ENCODE measurements around the gene EHMT1. TPM values are rescaled to one million over a fixed set of nuclear protein-coding genes. Genes with fewer than 3 reads are reported as not detected.
A peak's percentile ranks its signal among the peaks of the same experiment; 100 is the strongest.

The EHMT1 gene
- total and polyA plus RNA-seq, 9 of the 15 experiments (the other 6 are each of a cell fraction or from before 2014, with no cell fraction given), result 2.2 to 76.0 (median 36.4) TPM

DNA sequence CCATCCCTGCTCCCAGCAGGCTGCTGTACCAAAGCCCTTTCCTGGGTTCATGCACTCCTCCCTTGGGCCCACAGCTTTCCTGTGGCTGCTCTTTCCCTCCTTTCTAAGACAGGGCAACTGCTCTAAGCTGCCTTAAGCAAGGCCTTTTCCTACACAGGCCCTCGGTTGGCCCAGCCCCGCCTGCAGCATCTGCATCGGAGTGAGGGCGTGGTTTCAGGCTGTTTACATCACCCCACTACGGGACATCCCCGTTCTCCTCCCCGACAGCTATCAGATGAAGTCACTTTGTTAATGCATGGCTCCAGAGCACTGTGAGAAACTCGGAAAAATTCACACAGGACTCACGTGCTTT lies 43.5 kb upstream of the EHMT1 start (continued):
- no peak for TF ChIP-seq BDP1 (IDR thresholded peaks at IDR 0.05; ENCODE audit: insufficient read depth, insufficient read length)
- no peak for TF ChIP-seq SNRNP70 (optimal IDR thresholded peaks at IDR 0.05; ENCODE audit: low read depth, low read length)
- no peak for TF ChIP-seq POU5F1 (IDR thresholded peaks at IDR 0.05; ENCODE audit: borderline replicate concordance, low read depth, low read length, partially characterized antibody)
- TF ChIP-seq HDAC2 (IDR thresholded peaks at IDR 0.05), result peak; percentile 41; the same call in 1 of the 2 replicates
- no peak for TF ChIP-seq BACH1 (tag; IDR thresholded peaks at IDR 0.05)
- TF ChIP-seq POLR2B (IDR thresholded peaks at IDR 0.05; ENCODE audit: low read depth, partially characterized antibody), result peak; percentile 22
- no peak for TF ChIP-seq FOS (IDR thresholded peaks at IDR 0.05; ENCODE audit: extremely low read depth, insufficient read length)
- TF ChIP-seq, protein P1, sequence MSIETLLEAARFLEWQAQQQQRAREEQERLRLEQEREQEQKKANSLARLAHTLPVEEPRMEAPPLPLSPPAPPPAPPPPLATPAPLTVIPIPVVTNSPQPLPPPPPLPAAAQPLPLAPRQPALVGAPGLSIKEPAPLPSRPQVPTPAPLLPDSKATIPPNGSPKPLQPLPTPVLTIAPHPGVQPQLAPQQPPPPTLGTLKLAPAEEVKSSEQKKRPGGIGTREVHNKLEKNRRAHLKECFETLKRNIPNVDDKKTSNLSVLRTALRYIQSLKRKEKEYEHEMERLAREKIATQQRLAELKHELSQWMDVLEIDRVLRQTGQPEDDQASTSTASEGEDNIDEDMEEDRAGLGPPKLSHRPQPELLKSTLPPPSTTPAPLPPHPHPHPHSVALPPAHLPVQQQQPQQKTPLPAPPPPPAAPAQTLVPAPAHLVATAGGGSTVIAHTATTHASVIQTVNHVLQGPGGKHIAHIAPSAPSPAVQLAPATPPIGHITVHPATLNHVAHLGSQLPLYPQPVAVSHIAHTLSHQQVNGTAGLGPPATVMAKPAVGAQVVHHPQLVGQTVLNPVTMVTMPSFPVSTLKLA (conservative IDR thresholded peaks at IDR 0.05), result 0 out of 4 replicates have a peak, but pooled peaks of 1 of the 2 experiments have one; percentile 45
- TF ChIP-seq MTF1 (CRISPR knock-in tag; IDR thresholded peaks at IDR 0.05; ENCODE audit: borderline replicate concordance), result no peak

DNA sequence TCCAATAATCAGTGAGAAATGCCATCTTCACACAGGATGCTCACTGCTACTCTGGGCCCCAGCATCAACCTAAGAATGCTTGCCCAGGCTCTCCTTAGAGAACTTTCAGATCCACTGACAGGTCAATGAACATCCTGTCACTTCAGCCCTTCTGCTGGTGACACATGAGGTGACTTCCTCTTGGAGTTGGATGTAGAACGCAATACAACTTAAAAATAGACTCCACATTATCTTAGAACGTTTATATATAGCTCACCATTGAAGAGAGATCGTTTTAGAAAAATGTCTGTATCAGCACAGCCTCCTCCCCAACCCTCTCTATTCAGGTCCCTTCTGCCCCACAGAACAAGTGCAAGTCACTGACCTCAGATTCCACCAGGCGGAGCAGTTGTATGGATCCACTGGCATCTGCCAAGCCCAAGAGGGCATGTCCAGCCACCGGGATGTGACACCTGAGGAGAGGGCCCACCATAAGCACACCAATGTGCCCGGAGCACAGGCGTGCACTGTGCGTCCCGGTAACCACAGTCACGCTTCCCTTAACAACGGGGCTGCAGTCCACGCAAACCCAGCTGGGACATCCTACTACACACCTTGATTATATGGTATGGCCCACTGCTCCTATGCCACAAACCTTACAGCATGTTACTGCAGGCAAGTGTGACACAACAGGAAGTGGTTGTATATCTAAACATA lies 42.9 kb upstream of the EHMT1 start:
- ChIA-PET POLR2A (interaction anchor here (0.6 kb wide), 1 partner anchor 333 kb away, joined by 4 read pairs; no protein-coding TSS in a partner anchor), CTCF (ENCODE audit: low intra/inter-chr PET ratio) (no interaction called here)
- Histone ChIP-seq H3K4me1 (replicated peaks in 1 of 2; ENCODE audit: control insufficient read depth in 2 of 2, insufficient read depth in 2 of 2, low read length in 2 of 2) (peaks cover 27 to 45% of the 10 kb centered on the region in 2 experiments), H3K79me2 (ENCODE audit: control insufficient read depth, insufficient read depth, low read length) (peaks cover 48% of the 10 kb centered on the region), H2AFZ (ENCODE audit: low read depth, low read length) (no peak overlapping the region), H3K4me3 (no peak overlapping the region), H3K9me1 (ENCODE audit: control insufficient read depth, insufficient read depth, low read length) (peaks cover 7% of the 10 kb centered on the region), H3K27ac (ENCODE audit: extremely low read depth, low read depth, low read length) (peak overlapping the region; percentile 53; the same call in 2 of the 3 replicates), H3K4me2 (ENCODE audit: insufficient read depth, low read length) (peak overlapping the region; percentile 64), H3K27me3 (ENCODE audit: control insufficient read depth in 2 of 2, insufficient read depth in 2 of 2, low read length in 2 of 2) (no peaks in the 10 kb centered on the region), H3K9ac (ENCODE audit: insufficient read depth in 1 of 2, low read depth in 2 of 2, low read length in 2 of 2) (peak overlapping the region; percentile 35 to 88; a peak in 3 of 4 replicates), H3K36me3 (ENCODE audit: control insufficient read depth, insufficient read depth, low read length) (peaks cover 60% of the 10 kb centered on the region), H4K20me1 (replicated peaks; ENCODE audit: control insufficient read depth, insufficient read depth, low read length) (no peaks in the 10 kb centered on the region; the same call in 1 of the 2 replicates), H3K9me3 (replicated peaks; ENCODE audit: control insufficient read depth, insufficient read depth, low read depth, low read length) (no peaks in the 10 kb centered on the region)
- no TSS peak for BruUV-seq (replicated peaks)
- in situ Hi-C loops (cut with MboI), result no loop called here
- DNase-seq (ENCODE audit: extremely low read depth in 1 of 4, low spot score in 3 of 4) (no peak), ATAC-seq (no peak), FAIRE-seq (peak; percentile 59)
- intact Hi-C loops (cut with micrococcal nuclease), result no loop called here
- WGBS (ENCODE audit: insufficient coverage, low coverage, missing lambda C conversion rate), result 54% methylated on average over 7 of the region's 12 CpGs
- 0 out of 2 replicates have a peak, but pooled peaks have one; percentile 42 for TF ChIP-seq FOXJ2 (tag; IDR thresholded peaks at IDR 0.05)
- TF ChIP-seq, protein P2, sequence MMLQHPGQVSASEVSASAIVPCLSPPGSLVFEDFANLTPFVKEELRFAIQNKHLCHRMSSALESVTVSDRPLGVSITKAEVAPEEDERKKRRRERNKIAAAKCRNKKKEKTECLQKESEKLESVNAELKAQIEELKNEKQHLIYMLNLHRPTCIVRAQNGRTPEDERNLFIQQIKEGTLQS (IDR thresholded peaks at IDR 0.05), result 0 out of 2 replicates have a peak, but pooled peaks have one; percentile 7
- TF ChIP-seq, protein P2 (CRISPR knock-in tag; conservative IDR thresholded peaks at IDR 0.05), result no peak
- TF ChIP-seq CREM (IDR thresholded peaks at IDR 0.05; ENCODE audit: low read depth), result no peak
- TF ChIP-seq, protein P3, sequence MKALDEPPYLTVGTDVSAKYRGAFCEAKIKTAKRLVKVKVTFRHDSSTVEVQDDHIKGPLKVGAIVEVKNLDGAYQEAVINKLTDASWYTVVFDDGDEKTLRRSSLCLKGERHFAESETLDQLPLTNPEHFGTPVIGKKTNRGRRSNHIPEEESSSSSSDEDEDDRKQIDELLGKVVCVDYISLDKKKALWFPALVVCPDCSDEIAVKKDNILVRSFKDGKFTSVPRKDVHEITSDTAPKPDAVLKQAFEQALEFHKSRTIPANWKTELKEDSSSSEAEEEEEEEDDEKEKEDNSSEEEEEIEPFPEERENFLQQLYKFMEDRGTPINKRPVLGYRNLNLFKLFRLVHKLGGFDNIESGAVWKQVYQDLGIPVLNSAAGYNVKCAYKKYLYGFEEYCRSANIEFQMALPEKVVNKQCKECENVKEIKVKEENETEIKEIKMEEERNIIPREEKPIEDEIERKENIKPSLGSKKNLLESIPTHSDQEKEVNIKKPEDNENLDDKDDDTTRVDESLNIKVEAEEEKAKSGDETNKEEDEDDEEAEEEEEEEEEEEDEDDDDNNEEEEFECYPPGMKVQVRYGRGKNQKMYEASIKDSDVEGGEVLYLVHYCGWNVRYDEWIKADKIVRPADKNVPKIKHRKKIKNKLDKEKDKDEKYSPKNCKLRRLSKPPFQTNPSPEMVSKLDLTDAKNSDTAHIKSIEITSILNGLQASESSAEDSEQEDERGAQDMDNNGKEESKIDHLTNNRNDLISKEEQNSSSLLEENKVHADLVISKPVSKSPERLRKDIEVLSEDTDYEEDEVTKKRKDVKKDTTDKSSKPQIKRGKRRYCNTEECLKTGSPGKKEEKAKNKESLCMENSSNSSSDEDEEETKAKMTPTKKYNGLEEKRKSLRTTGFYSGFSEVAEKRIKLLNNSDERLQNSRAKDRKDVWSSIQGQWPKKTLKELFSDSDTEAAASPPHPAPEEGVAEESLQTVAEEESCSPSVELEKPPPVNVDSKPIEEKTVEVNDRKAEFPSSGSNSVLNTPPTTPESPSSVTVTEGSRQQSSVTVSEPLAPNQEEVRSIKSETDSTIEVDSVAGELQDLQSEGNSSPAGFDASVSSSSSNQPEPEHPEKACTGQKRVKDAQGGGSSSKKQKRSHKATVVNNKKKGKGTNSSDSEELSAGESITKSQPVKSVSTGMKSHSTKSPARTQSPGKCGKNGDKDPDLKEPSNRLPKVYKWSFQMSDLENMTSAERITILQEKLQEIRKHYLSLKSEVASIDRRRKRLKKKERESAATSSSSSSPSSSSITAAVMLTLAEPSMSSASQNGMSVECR (CRISPR knock-in tag; IDR thresholded peaks at IDR 0.05), result peak; percentile 72; the same call in 1 of the 2 replicates
